Bronchial epithelial cell (primary cell): Measurements from ENCODE around the gene ARID2. TPM values are rescaled to one million over a fixed set of nuclear protein-coding genes. Genes with fewer than 3 reads are reported as not detected.

Experiments
- DNase-seq: peaks from one replicate; pipeline ENCODE4 v3.0.0-alpha.2; 2010; ENCODE audit warnings: low read depth
- FAIRE-seq: peaks from 2 replicates; lab custom pipeline; 2011; peaks lifted over from hg19 to GRCh38; lab: Jason Lieb, UNC
- H3K27me3 ChIP-seq: 2 replicates; pipeline ENCODE4 v1.5.1; 2011; ENCODE audit warnings: low read length; ENCODE audit not compliant: control insufficient read depth, insufficient read depth
- H3K36me3 ChIP-seq: 2 replicates; pipeline ENCODE4 v1.5.1; 2011; ENCODE audit warnings: low read length; ENCODE audit not compliant: control insufficient read depth, insufficient read depth
- H3K4me3 ChIP-seq: 2 replicates; pipeline ENCODE4 v1.5.1; 2011; ENCODE audit warnings: mild to moderate bottlenecking, low read depth, low read length, control low read depth
- CTCF ChIP-seq: IDR thresholded peaks from 2 replicates; pipeline ENCODE4 v1.5.1; 2011; ENCODE audit warnings: mild to moderate bottlenecking, moderate library complexity, low read length, control low read depth, inconsistent platforms; ENCODE audit not compliant: insufficient read depth, severe bottlenecking
- total RNA-seq: library from RNA; depleted of rRNA; stranded (reverse); fragments of >200 nt; gene quantifications from 2 replicates; pipeline ENCODE4 v1.2.1, GENCODE V29; 2014

ARID2 gene
- total RNA-seq, 1 donor from 2014 or later = 14.2 TPM

DNA sequence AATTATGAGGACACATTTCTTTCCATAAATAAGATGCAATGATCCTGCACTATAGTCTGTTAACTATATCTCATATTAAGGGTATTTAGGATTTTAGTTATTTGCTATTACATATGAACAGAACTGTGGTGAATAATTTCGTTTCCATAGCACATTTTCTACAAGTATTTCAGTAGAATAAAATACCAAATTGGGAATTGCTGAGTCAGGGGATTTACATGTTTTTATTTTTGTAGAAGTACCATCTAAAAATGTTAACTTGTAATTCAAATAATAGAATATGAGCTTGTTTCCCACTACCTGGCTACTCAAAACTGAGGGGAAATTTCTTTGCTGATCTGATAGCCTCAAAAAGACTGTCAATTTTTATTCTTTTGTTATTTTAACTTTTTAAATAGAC, 136.8 kb downstream of the ARID2 start:
- DNase-seq = no peak
- TF ChIP-seq CTCF = no peak
- peaks cover 1% of the 10 kb centered on the region for H3K36me3 ChIP-seq
- H3K4me3 ChIP-seq = no peak overlapping the region
- no peaks in the 10 kb centered on the region for H3K27me3 ChIP-seq
- no peak for FAIRE-seq

DNA sequence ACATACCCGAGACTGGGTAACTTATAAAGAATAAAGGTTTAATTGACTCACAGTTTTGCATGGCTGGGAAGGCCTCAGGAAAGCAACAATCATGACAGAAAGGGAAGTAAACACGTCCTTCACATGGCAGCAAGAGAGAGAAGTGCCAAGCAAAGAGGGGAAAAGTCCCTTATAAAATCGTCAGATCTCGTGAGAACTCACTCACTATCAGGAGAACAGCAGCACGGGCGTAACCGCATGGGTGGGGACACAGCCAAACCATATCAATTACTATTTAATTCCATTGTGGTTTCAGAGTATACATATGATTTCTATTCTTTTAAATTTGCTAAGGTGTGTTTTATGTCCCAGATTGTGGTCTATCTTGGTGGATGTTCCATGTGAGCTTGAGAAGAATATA, 142.9 kb downstream of the ARID2 start:
- no peak overlapping the region for H3K4me3 ChIP-seq
- no peak for TF ChIP-seq CTCF
- DNase-seq = no peak
- peaks cover 5% of the 10 kb centered on the region for H3K36me3 ChIP-seq
- FAIRE-seq = no peak
- no peaks in the 10 kb centered on the region for H3K27me3 ChIP-seq

- no peak for TF ChIP-seq CTCF
- FAIRE-seq = no peak
- peaks cover 5% of the 10 kb centered on the region for H3K36me3 ChIP-seq
Observed at GRCh38 chr12:45877069-45877468, 147.6 kb downstream of the ARID2 start.

DNA sequence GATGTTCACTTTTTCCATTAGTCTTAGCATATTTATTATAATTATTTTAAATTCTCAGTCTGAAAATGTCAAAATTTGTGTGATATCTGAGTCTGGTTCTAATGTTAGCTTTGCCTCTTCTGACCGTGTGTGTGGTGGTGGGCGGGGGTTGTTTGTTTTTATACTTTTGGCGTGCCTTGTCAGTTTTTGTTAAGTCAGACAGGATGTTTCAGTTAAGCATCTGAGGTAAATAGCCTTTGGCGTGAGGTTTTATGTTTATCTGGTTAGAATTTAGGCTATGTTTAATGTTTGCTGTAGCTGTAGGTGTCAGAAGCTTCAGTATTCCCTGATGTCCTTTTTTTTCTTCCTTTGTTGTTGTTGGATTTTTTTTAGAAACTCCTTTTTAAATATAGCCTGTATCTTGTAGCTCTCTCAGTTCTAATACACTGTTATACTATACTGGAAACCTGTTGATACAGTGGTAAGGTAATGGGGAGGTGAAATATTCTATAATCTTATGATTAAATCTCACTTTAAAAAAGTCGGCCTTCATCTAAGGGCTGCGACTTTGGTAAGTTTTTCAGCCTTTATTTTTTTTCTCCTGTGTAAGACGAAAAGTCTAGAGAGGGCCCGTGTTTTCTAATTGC, 149.2 kb downstream of the ARID2 start:
- Histone ChIP-seq H3K27me3 (no peaks in the 10 kb centered on the region), H3K4me3 (no peak overlapping the region), H3K36me3 (peaks cover 5% of the 10 kb centered on the region)
- FAIRE-seq (no peak), DNase-seq (peak; percentile 7)
- no peak for TF ChIP-seq CTCF

More at GRCh38 chr12:45877069-45877468, 147.6 kb downstream of the ARID2 start:
- DNase-seq = no peak
- Histone ChIP-seq H3K27me3 (no peaks in the 10 kb centered on the region), H3K4me3 (no peak overlapping the region)

GRCh38 chr12:45879363-45879895, 149.9 kb downstream of the ARID2 start:
- no peak for TF ChIP-seq CTCF
- no peak for DNase-seq
- Histone ChIP-seq H3K4me3 (no peak overlapping the region), H3K36me3 (peaks cover 3% of the 10 kb centered on the region), H3K27me3 (no peaks in the 10 kb centered on the region)
- FAIRE-seq = no peak

GRCh38 chr12:45880533-45880932, 151.0 kb downstream of the ARID2 start:
- no peak overlapping the region for H3K4me3 ChIP-seq
- no peaks in the 10 kb centered on the region for H3K27me3 ChIP-seq
- peaks cover 4% of the 10 kb centered on the region for H3K36me3 ChIP-seq
- DNase-seq (no peak), FAIRE-seq (no peak)
- TF ChIP-seq CTCF = no peak
